NCI-H1694 (cell line): ENCODE data around the gene ETV6.

ENCODE experiments used
- DNase-seq: peaks from one replicate; lab custom pipeline; 2025; lab: John Stamatoyannopoulos, UW

Gene ETV6

GRCh38 chr12:11695321-11695720 lies 45.8 kb downstream of the ETV6 start:
- DNase-seq, result no peak

GRCh38 chr12:11696084-11696483 lies 46.6 kb downstream of the ETV6 start:
- no peak for DNase-seq

GRCh38 chr12:11697131-11697530 lies 47.7 kb downstream of the ETV6 start:
- no peak for DNase-seq

- DNase-seq, result no peak
Observed at GRCh38 chr12:11697670-11698387, 48.4 kb downstream of the ETV6 start.

- no peak for DNase-seq
Observed at GRCh38 chr12:11698729-11699128, 49.3 kb downstream of the ETV6 start.

- no peak for DNase-seq
Observed at GRCh38 chr12:11701433-11701832, 52.0 kb downstream of the ETV6 start.

- no peak for DNase-seq
Observed at GRCh38 chr12:11702959-11703358, 53.5 kb downstream of the ETV6 start.

GRCh38 chr12:11703378-11703777 lies 53.9 kb downstream of the ETV6 start:
- no peak for DNase-seq

- DNase-seq, result no peak
Observed at GRCh38 chr12:11704089-11704488, 54.6 kb downstream of the ETV6 start.

- no peak for DNase-seq
Observed at GRCh38 chr12:11705010-11705409, 55.5 kb downstream of the ETV6 start.

- no peak for DNase-seq
Observed at GRCh38 chr12:11706509-11707379, 57.3 kb downstream of the ETV6 start.

- no peak for DNase-seq
Observed at GRCh38 chr12:11707535-11707934, 58.1 kb downstream of the ETV6 start.

- DNase-seq, result no peak
Observed at GRCh38 chr12:11709513-11709912, 60.0 kb downstream of the ETV6 start.

- DNase-seq, result no peak
Observed at GRCh38 chr12:11710431-11710830, 61.0 kb downstream of the ETV6 start.

- no peak for DNase-seq
Observed at GRCh38 chr12:11710906-11711305, 61.4 kb downstream of the ETV6 start.

- DNase-seq, result no peak
Observed at GRCh38 chr12:11711651-11712327, 62.3 kb downstream of the ETV6 start.

GRCh38 chr12:11712491-11712890 lies 63.0 kb downstream of the ETV6 start:
- DNase-seq, result no peak

- no peak for DNase-seq
Observed at GRCh38 chr12:11713202-11713601, 63.7 kb downstream of the ETV6 start.

- no peak for DNase-seq
Observed at GRCh38 chr12:11714626-11715025, 65.2 kb downstream of the ETV6 start.

- DNase-seq, result no peak
Observed at GRCh38 chr12:11715621-11716020, 66.1 kb downstream of the ETV6 start.

- DNase-seq, result no peak
Observed at GRCh38 chr12:11716794-11717518, 67.5 kb downstream of the ETV6 start.

- no peak for DNase-seq
Observed at GRCh38 chr12:11717519-11717961, 68.1 kb downstream of the ETV6 start.
